Cortex of kidney (tissue), 1 donor: ENCODE measurements around the gene TAS2R20.
"Not testable (repeated sequence)": the region's sequence is repeated elsewhere in the genome, so short reads cannot be mapped to it uniquely, and the experiment has no call there.

ENCODE experiments used
- DNase-seq: peaks from one replicate; lab custom pipeline; 2025; lab: John Stamatoyannopoulos, UW

TAS2R20 gene

GRCh38 chr12:10998204-10998603 is at the start of gene TAS2R20:
TSS of gene TAS2R20 (minus strand) at chr12:10998304. CDS start at chr12:10997875, 429 bp downstream.
- DNase-seq: no peak

- not testable (repeated sequence) for DNase-seq
Measured at GRCh38 chr12:11041366-11041765, 43.3 kb upstream of the TAS2R20 start.

GRCh38 chr12:11040162-11040561 is 42.1 kb upstream of the TAS2R20 start:
- no peak for DNase-seq

- no peak for DNase-seq
Measured at GRCh38 chr12:11039171-11039570, 41.1 kb upstream of the TAS2R20 start.

- not testable (repeated sequence) for DNase-seq
Measured at GRCh38 chr12:11033959-11034358, 35.9 kb upstream of the TAS2R20 start.

GRCh38 chr12:11031307-11031706 is 33.2 kb upstream of the TAS2R20 start, which contains the start of gene TAS2R31:
TSS of gene TAS2R31 (minus strand) at chr12:11031407. CDS start at chr12:11031335, 72 bp downstream.
- no peak for DNase-seq

GRCh38 chr12:11026118-11026517 is 28.0 kb upstream of the TAS2R20 start:
- no peak for DNase-seq

GRCh38 chr12:11023387-11023786 is 25.3 kb upstream of the TAS2R20 start:
- DNase-seq: no peak

- no peak for DNase-seq
Measured at GRCh38 chr12:11022520-11022919, 24.4 kb upstream of the TAS2R20 start, which contains the start of gene TAS2R19. TSS of gene TAS2R19 (minus strand) at chr12:11022620. CDS start at chr12:11022571, 49 bp downstream.

- DNase-seq: no peak
Measured at GRCh38 chr12:11016937-11017336, 18.8 kb upstream of the TAS2R20 start.

- DNase-seq: no peak
Measured at GRCh38 chr12:11015775-11016430, 17.8 kb upstream of the TAS2R20 start.

- no peak for DNase-seq
Measured at GRCh38 chr12:11014234-11014633, 16.1 kb upstream of the TAS2R20 start.

GRCh38 chr12:11007608-11008007 is 9.5 kb upstream of the TAS2R20 start:
- no peak for DNase-seq

- no peak for DNase-seq
Measured at GRCh38 chr12:10994307-10994706, 3.8 kb downstream of the TAS2R20 start.

- no peak for DNase-seq
Measured at GRCh38 chr12:10989107-10989506, 9.0 kb downstream of the TAS2R20 start.

- DNase-seq: no peak
Measured at GRCh38 chr12:10986812-10987211, 11.3 kb downstream of the TAS2R20 start, which contains the start of gene TAS2R50. TSS of gene TAS2R50 (minus strand) at chr12:10986912. CDS start at chr12:10986860, 52 bp downstream.

GRCh38 chr12:10982244-10982643 is 15.9 kb downstream of the TAS2R20 start:
- no peak for DNase-seq

GRCh38 chr12:10974965-10975364 is 23.1 kb downstream of the TAS2R20 start:
- no peak for DNase-seq

- no peak for DNase-seq
Measured at GRCh38 chr12:10968765-10969456, 29.2 kb downstream of the TAS2R20 start.

- no peak for DNase-seq
Measured at GRCh38 chr12:10967409-10967808, 30.7 kb downstream of the TAS2R20 start.

- DNase-seq: no peak
Measured at GRCh38 chr12:10966314-10966713, 31.8 kb downstream of the TAS2R20 start.

- DNase-seq: no peak
Measured at GRCh38 chr12:10965476-10965875, 32.6 kb downstream of the TAS2R20 start.

GRCh38 chr12:10960211-10960610 is 37.9 kb downstream of the TAS2R20 start:
- no peak for DNase-seq
